ENCODE results near the gene AATK. TPM values are rescaled to one million over a fixed set of nuclear protein-coding genes. Genes with fewer than 3 reads are reported as not detected.
A peak's percentile ranks its signal among the peaks of the same experiment; 100 is the strongest.

The AATK gene
- total RNA-seq, 4 donors from 2014 or later: 247 to 385 (median 322) TPM

DNA sequence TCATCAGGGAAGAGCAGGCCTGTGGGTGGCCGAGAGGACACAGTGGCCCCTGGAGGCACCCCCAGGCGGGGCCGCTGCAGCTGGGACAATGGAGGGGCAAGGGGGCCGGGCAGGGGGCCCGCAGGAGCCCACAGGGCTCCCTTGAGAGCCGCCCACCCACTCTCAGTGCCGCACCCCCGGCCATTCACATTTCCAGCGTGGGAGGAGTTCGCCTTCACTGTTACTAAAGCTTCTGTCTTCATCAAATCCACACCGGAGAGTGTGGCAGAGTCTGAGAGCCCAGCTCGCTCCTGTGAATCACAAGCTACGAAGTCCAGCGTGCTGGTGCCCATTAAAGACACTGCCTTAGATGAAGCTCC lies 21.6 kb downstream of the AATK start:
- no peak for DNase-seq (ENCODE audit: low spot score in 2 of 2)
- H3K27me3 ChIP-seq: no peaks in the 10 kb centered on the region
- WGBS, 2 donors: 36 to 52% methylated on average over 4 to 12 of the region's 14 CpGs

DNA sequence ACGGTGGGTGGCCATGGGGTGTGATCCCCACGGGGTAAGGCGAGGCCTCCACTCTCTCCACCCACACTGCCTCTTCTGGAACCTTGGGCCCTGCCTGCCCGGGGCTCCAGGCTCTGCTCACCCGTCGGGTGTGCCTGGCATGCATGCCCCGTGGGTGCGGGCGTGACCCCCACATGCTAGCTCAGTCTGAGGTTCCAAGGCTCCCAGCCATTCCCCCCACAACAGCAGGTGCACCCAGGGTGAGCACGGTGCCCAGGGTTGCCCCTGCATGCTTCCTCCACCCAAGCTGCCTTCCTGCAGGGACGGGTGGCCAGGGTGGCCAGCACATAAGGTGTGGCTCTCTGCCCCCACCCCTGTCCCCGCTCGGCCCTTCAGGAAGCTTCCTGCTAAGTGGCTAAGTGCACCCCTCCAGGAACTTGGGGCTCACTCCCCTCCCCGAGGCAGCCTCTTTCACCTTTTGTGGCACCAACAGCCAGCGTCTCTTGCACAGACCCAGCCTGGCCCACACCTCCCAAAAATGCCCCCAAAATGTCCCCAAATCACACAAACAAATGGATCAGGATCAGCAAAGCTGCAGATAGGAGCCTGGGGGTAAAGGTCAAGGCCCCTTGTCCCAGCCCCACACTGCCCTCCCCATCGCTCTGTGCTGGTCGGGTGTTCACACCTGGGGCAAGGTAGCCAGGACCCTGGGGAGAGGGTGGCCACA lies 22.2 kb downstream of the AATK start:
- TF ChIP-seq POLR2A (IDR thresholded peaks at IDR 0.05) (no peak), EP300 (IDR thresholded peaks at IDR 0.05) (no peak)
- TF ChIP-seq, protein P1, sequence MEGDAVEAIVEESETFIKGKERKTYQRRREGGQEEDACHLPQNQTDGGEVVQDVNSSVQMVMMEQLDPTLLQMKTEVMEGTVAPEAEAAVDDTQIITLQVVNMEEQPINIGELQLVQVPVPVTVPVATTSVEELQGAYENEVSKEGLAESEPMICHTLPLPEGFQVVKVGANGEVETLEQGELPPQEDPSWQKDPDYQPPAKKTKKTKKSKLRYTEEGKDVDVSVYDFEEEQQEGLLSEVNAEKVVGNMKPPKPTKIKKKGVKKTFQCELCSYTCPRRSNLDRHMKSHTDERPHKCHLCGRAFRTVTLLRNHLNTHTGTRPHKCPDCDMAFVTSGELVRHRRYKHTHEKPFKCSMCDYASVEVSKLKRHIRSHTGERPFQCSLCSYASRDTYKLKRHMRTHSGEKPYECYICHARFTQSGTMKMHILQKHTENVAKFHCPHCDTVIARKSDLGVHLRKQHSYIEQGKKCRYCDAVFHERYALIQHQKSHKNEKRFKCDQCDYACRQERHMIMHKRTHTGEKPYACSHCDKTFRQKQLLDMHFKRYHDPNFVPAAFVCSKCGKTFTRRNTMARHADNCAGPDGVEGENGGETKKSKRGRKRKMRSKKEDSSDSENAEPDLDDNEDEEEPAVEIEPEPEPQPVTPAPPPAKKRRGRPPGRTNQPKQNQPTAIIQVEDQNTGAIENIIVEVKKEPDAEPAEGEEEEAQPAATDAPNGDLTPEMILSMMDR (IDR thresholded peaks at IDR 0.05): no peak
- Histone ChIP-seq H3K36me3 (no peaks in the 10 kb centered on the region), H3K4me3 (no peak overlapping the region), H3K27ac (peak overlapping the region in 2 of 4 donors; percentile 74 to 82), H3K27me3 (no peaks in the 10 kb centered on the region), H3K9me3 (no peaks in the 10 kb centered on the region), H3K4me1 (peaks cover 0 to 30% (median 8%) of the 10 kb centered on the region in 4 donors)
- 64 to 68% methylated on average over 13 to 16 of the region's 17 CpGs for WGBS, 2 donors
- no peak for DNase-seq (ENCODE audit: low spot score in 2 of 2)

More for the DNA sequence above, 21.6 kb downstream of the AATK start:
- Histone ChIP-seq H3K4me3 (no peak overlapping the region), H3K4me1 (peaks cover 0 to 30% (median 8%) of the 10 kb centered on the region in 4 donors), H3K27ac (peak overlapping the region in 2 of 4 donors; percentile 64 to 82), H3K36me3 (no peaks in the 10 kb centered on the region), H3K9me3 (no peaks in the 10 kb centered on the region)
- TF ChIP-seq, protein P1 (IDR thresholded peaks at IDR 0.05): no peak
- no peak for TF ChIP-seq EP300 (IDR thresholded peaks at IDR 0.05)
- no peak for TF ChIP-seq POLR2A (IDR thresholded peaks at IDR 0.05)

DNA sequence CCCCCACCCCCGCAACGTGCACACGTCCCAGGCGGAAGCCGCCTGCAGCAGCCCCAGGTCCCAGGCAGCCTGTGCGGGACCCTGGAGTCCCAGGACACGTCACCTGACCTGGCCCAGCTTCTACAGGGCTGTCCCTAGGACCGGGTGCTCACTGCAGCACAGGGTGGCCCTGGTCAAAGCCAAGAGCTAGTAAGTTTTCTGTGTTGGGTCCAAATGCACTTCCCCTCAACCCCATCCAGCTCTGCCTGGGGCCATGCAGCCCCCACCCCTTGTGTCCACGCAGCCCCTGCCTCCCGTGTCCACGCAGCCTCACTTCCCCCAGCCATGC lies 22.9 kb downstream of the AATK start:
- no peaks in the 10 kb centered on the region for H3K9me3 ChIP-seq
- H3K4me3 ChIP-seq: peak overlapping the region in 1 of 4 donors; percentile 7
- peak overlapping the region; percentile 11 to 82 (median 74) for H3K27ac ChIP-seq
- WGBS, 2 donors: 67 to 68% methylated on average over 9 of the region's 11 CpGs
- no peak for DNase-seq (ENCODE audit: low spot score in 2 of 2)
- peaks cover 0 to 30% (median 8%) of the 10 kb centered on the region in 4 donors for H3K4me1 ChIP-seq
- H3K36me3 ChIP-seq: no peaks in the 10 kb centered on the region
- no peaks in the 10 kb centered on the region for H3K27me3 ChIP-seq
- TF ChIP-seq EP300 (IDR thresholded peaks at IDR 0.05) (no peak), POLR2A (IDR thresholded peaks at IDR 0.05) (no peak)
- TF ChIP-seq, protein P1 (IDR thresholded peaks at IDR 0.05): no peak

DNA sequence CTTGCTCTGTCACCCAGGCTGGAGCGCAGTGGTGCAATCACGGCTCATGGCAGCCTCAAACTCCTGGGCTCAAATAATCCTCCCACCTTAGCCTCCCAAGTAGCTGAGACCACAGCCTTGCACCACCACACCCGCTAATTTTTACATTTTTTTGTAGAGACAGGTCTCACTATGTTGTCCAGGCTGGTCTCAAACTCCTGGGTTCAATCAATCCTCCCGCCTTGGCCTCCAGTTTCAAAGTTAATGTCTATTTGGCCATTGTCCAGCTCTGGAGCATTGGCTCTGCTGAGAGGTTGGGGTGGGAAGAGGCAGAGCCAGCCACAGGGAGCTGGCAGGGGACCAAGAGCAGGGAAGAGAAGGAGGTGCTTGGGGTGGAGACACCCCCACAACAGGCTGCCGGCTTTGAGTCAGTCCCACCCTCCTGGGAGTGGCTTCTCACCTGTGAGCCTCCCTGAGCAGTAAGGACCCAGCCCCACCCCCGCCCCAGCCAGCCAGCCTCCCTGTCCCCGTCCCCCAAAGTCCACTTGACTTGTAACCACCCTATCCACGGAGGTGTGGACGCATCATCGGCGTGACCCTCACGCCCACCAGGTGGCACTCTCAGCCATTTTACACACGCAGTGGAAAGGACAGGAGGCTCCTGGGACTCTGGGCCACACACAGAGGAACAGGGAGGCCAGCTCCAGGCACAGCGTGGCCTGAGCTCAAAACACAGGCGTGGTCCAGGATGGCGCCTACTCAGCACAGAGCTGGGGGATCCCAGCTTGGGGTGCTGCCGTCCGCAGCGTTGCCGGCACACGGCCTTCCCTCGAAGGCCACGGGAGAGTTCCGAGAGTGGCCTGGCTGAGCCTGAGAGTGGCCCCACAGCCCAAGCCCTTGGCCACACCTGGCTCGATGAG lies 23.5 kb downstream of the AATK start:
- peak; percentile 87 to 88 for DNase-seq (ENCODE audit: low spot score in 2 of 2)
- no peaks in the 10 kb centered on the region for H3K36me3 ChIP-seq
- peak overlapping the region; percentile 35 to 82 (median 74) for H3K27ac ChIP-seq
- WGBS, 2 donors: 31 to 52% methylated on average over 7 to 22 of the region's 25 CpGs
- peak overlapping the region in 1 of 4 donors; percentile 7 for H3K4me3 ChIP-seq
- no peaks in the 10 kb centered on the region for H3K9me3 ChIP-seq
- peaks cover 0 to 30% (median 8%) of the 10 kb centered on the region in 4 donors for H3K4me1 ChIP-seq
- TF ChIP-seq POLR2A (IDR thresholded peaks at IDR 0.05) (peak in 1 of 2 donors; percentile 32), EP300 (IDR thresholded peaks at IDR 0.05) (peak; percentile 12 to 71)
- TF ChIP-seq, protein P1 (IDR thresholded peaks at IDR 0.05): peak; percentile 59 to 86 (median 75)
- no peaks in the 10 kb centered on the region for H3K27me3 ChIP-seq

DNA sequence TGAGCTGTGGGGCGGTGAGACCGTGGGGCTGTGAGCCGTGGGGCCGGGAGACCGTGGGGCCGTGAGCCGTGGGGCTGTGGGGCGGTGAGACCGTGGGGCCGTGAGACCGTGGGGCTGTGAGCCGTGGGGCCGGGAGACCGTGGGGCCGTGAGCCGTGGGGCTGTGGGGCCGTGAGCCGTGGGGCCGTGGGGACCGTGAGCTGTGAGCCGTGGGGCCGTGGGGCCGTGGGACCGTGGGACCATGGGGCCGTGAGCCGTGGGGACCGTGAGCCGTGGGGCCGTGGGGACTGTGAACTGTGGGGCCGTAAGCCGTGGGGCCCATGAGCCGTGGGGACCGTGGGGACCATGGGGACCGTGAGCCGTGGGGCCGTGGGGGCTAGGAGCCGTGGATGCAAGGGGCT lies 25.3 kb downstream of the AATK start:
- peaks cover 0 to 40% (median 8%) of the 10 kb centered on the region in 4 donors for H3K4me1 ChIP-seq
- no peak for DNase-seq (ENCODE audit: low spot score in 2 of 2)
- TF ChIP-seq EP300 (IDR thresholded peaks at IDR 0.05) (no peak), POLR2A (IDR thresholded peaks at IDR 0.05) (no peak)
- TF ChIP-seq, protein P1 (IDR thresholded peaks at IDR 0.05): no peak
- no peak overlapping the region for H3K4me3 ChIP-seq
- no peaks in the 10 kb centered on the region for H3K9me3 ChIP-seq
- no peak overlapping the region for H3K27ac ChIP-seq
- H3K27me3 ChIP-seq: no peaks in the 10 kb centered on the region
- no peaks in the 10 kb centered on the region for H3K36me3 ChIP-seq
- WGBS, 2 donors: 92 to 93% methylated on average over 34 to 36 of the region's 37 CpGs

Data from tibial nerve (tissue), 4 donors.